ENCODE data around the gene GNAI2.

GRCh38 chr3:50203113-50203808 lies 32.7 kb upstream of the GNAI2 start:
- TF ChIP-seq SPI1 (IDR thresholded peaks at IDR 0.05; ENCODE audit: low read depth, low read length) (no peak), POLR2A (IDR thresholded peaks at IDR 0.05; ENCODE audit: low read depth, low read length) (no peak)

Data from GM12891 (cell line).